PC-9 (cell line): Measurements from ENCODE around the gene ZFP91. TPM values are rescaled to one million over a fixed set of nuclear protein-coding genes. Genes with fewer than 3 reads are reported as not detected.

Experiments
- BruUV-seq: library from RNA; stranded (reverse); fragments of 400-500 nt; replicated peaks from 2 replicates; lab custom pipeline; 2021; lab: Mats Ljungman, UMichigan
- CTCF ChIA-PET: fragments of 300-600 bp; sonication (Branson Sonifier 250); formaldehyde crosslinking; loops from one replicate; lab custom pipeline; 2022; ENCODE audit warnings: antibody characterized with exemption; lab: Charles Lee
- POLR2A ChIA-PET: fragments of 300-600 bp; sonication (Branson Sonifier 250); formaldehyde crosslinking; loops from one replicate; lab custom pipeline; 2022; ENCODE audit warnings: antibody characterized with exemption; ENCODE audit not compliant: unreplicated experiment; lab: Charles Lee
- DNase-seq, 2 experiments: peaks; one replicate each; pipeline versions ENCODE4 v3.0.0 to v3.0.0-alpha.2; 2015 to 2022; ENCODE audit warnings: mixed read lengths in 1 of 2
- H2AFZ ChIP-seq: fragments of 200-600 bp; sonication (generic); 2 replicates; pipeline ENCODE4 v1.8.1; 2017; ENCODE audit warnings: antibody characterized with exemption
- H3F3A ChIP-seq: fragments of 200-600 bp; sonication (generic); 2 replicates; pipeline ENCODE4 v1.8.1; 2017; ENCODE audit warnings: antibody characterized with exemption, mild to moderate bottlenecking, low read depth; ENCODE audit not compliant: insufficient read depth
- H3K27ac ChIP-seq: fragments of 200-600 bp; sonication (generic); 2 replicates; pipeline ENCODE4 v1.6.1; 2016; ENCODE audit warnings: mixed run types
- H3K27me3 ChIP-seq: fragments of 200-600 bp; sonication (generic); 2 replicates; pipeline ENCODE4 v1.6.1; 2016; ENCODE audit warnings: low read depth, mixed run types; ENCODE audit not compliant: insufficient read depth
- H3K36me3 ChIP-seq: fragments of 200-600 bp; sonication (generic); 2 replicates; pipeline ENCODE4 v1.6.1; 2016; ENCODE audit warnings: low read depth, mixed run types
- H3K4me1 ChIP-seq: fragments of 200-600 bp; sonication (generic); replicated peaks from 2 replicates; pipeline ENCODE4 v1.6.1; 2016; ENCODE audit warnings: mixed run types; ENCODE audit not compliant: insufficient read depth
- H3K4me2 ChIP-seq: fragments of 200-600 bp; sonication (generic); 2 replicates; pipeline ENCODE4 v1.6.1; 2017; ENCODE audit warnings: mixed run types
- H3K4me3 ChIP-seq: fragments of 200-600 bp; sonication (generic); 2 replicates; pipeline ENCODE4 v1.6.1; 2016; ENCODE audit warnings: mixed run types
- H3K79me2 ChIP-seq: fragments of 200-600 bp; sonication (generic); 2 replicates; pipeline ENCODE4 v1.6.1; 2017; ENCODE audit warnings: low read depth, mixed run types
- H3K9me2 ChIP-seq: fragments of 200-600 bp; sonication (generic); 2 replicates; pipeline ENCODE4 v1.8.1; 2017; ENCODE audit warnings: mild to moderate bottlenecking; ENCODE audit not compliant: insufficient read depth
- H3K9me3 ChIP-seq: fragments of 200-600 bp; sonication (generic); 2 replicates; pipeline ENCODE4 v1.8.1; 2016; ENCODE audit warnings: low read depth; ENCODE audit not compliant: insufficient read depth
- H4K20me1 ChIP-seq: fragments of 200-600 bp; sonication (generic); 2 replicates; pipeline ENCODE4 v1.8.1; 2017; ENCODE audit not compliant: insufficient read depth
- EZH2 ChIP-seq: fragments of 200-600 bp; sonication (generic); IDR thresholded peaks from 2 replicates; pipeline ENCODE4 v1.8.0; 2017; ENCODE audit warnings: antibody characterized with exemption, low read depth
- intact Hi-C: fragments of 100-400 bp; cut with micrococcal nuclease; formaldehyde crosslinking; loops from one replicate; pipeline ENCODE4 v1.10.0; 2022; ENCODE audit not compliant: unreplicated experiment
- total RNA-seq: library from RNA; stranded (reverse); gene quantifications from 2 replicates; pipeline ENCODE4 v1.2.3, GENCODE V29; 2021
- TF ChIP-seq, protein P1 (sequence below): fragments of 200-600 bp; sonication (generic); conservative IDR thresholded peaks from 2 replicates; pipeline ENCODE4 v1.6.1; 2017; ENCODE audit warnings: mixed run types, antibody characterized with exemption, mild to moderate bottlenecking, moderate library complexity

ZFP91 gene
- total RNA-seq, 1 experiment from 2014 or later, result 67.5 TPM

DNA sequence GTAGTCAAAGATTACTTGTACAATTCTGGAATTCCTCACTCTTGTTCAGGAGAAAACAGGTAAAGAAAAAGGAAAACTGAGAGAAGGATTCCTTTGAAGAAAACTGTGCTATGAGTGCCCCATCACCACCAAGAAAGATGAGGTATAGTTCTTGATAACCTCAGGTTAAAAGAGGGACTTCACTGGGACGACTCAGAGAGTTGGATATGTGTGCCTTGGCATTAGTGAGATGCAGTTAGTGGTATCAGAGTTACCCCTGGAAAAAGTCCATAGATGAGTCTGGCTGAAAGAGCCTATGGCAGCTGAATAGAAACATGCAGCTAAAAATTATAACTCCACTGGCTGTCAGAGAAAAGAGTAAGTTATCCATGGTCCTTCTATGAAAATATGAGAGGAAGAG is 32.0 kb upstream of the ZFP91 start:
- H3K9me2 ChIP-seq, result no peaks in the 10 kb centered on the region; the same call in 1 of the 2 replicates
- ChIA-PET CTCF (no interaction called here), POLR2A (no interaction called here)

DNA sequence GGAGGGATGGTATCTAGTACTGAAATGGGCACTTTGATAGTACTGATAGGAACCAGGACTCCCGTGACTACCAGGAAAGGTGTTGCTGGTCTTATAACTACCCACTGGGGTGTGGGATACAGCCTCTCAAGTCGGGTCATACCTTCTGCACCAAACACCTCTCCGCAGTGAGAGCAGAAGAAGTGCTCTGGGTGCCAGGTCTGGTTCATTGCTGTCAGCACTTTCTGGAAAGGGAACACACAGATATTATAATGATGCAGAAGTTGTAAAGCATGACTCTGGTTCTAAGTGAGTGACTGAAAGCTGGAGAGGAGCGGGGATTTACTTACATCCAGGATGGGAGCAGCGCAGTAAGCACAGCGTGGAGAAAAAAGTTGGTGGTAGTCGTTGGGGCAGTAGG is 29.2 kb upstream of the ZFP91 start:
- Histone ChIP-seq H3K9me2 (no peaks in the 10 kb centered on the region; the same call in 1 of the 2 replicates), H3K27ac (no peak overlapping the region), H3K4me2 (no peak overlapping the region), H3K4me1 (no peaks in the 10 kb centered on the region), H3K79me2 (no peaks in the 10 kb centered on the region), H3K4me3 (no peak overlapping the region), H4K20me1 (no peaks in the 10 kb centered on the region), H3K9me3 (no peaks in the 10 kb centered on the region), H3K36me3 (no peaks in the 10 kb centered on the region; the same call in none of the 2 replicates), H3F3A (no peaks in the 10 kb centered on the region), H3K27me3 (no peaks in the 10 kb centered on the region), H2AFZ (no peak overlapping the region)
- ChIA-PET CTCF (no interaction called here), POLR2A (no interaction called here)
- TF ChIP-seq, protein P1, sequence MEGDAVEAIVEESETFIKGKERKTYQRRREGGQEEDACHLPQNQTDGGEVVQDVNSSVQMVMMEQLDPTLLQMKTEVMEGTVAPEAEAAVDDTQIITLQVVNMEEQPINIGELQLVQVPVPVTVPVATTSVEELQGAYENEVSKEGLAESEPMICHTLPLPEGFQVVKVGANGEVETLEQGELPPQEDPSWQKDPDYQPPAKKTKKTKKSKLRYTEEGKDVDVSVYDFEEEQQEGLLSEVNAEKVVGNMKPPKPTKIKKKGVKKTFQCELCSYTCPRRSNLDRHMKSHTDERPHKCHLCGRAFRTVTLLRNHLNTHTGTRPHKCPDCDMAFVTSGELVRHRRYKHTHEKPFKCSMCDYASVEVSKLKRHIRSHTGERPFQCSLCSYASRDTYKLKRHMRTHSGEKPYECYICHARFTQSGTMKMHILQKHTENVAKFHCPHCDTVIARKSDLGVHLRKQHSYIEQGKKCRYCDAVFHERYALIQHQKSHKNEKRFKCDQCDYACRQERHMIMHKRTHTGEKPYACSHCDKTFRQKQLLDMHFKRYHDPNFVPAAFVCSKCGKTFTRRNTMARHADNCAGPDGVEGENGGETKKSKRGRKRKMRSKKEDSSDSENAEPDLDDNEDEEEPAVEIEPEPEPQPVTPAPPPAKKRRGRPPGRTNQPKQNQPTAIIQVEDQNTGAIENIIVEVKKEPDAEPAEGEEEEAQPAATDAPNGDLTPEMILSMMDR, result no peak
- TF ChIP-seq EZH2, result no peak
- DNase-seq, result no peak
- intact Hi-C loops, result no loop called here
- BruUV-seq, result no TSS peak

More for the DNA sequence above, 32.0 kb upstream of the ZFP91 start:
- DNase-seq, result no peak
- no peak overlapping the region for H3K4me2 ChIP-seq
- H4K20me1 ChIP-seq, result no peaks in the 10 kb centered on the region
- no peak overlapping the region for H2AFZ ChIP-seq
- no peaks in the 10 kb centered on the region for H3K27me3 ChIP-seq
- intact Hi-C loops, result no loop called here
- TF ChIP-seq, protein P1, result no peak
- no peak for TF ChIP-seq EZH2
- no peaks in the 10 kb centered on the region for H3F3A ChIP-seq
- no peaks in the 10 kb centered on the region for H3K79me2 ChIP-seq
- H3K36me3 ChIP-seq, result no peaks in the 10 kb centered on the region; the same call in none of the 2 replicates
- no peaks in the 10 kb centered on the region for H3K9me3 ChIP-seq
- H3K4me1 ChIP-seq, result no peaks in the 10 kb centered on the region
- no TSS peak for BruUV-seq
- no peak overlapping the region for H3K4me3 ChIP-seq
- no peak overlapping the region for H3K27ac ChIP-seq

DNA sequence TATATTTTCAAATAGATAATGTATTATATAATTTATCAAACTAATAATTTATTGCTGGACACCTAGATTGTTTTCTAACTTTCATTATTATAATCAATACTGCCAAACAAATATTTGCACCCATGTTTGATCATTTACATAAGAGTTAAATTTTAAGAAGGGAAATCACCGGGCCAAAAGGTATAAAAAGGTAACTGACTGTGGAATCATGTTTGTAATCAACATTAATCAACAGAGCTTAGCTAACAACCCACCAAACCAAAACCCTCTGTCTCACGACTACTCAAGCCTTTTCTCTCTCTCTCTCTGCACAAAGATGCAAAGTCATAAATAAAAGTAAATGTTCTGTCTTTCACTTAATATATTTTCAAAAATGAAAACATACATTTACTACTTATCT is 18.0 kb upstream of the ZFP91 start:
- Histone ChIP-seq H3K27ac (no peak overlapping the region), H2AFZ (no peak overlapping the region), H3F3A (peaks cover 5% of the 10 kb centered on the region; the same call in 1 of the 2 replicates), H3K4me1 (no peaks in the 10 kb centered on the region), H3K4me2 (no peak overlapping the region), H3K27me3 (no peaks in the 10 kb centered on the region), H3K79me2 (no peaks in the 10 kb centered on the region), H4K20me1 (no peaks in the 10 kb centered on the region), H3K9me3 (no peaks in the 10 kb centered on the region), H3K36me3 (no peaks in the 10 kb centered on the region), H3K9me2 (no peaks in the 10 kb centered on the region), H3K4me3 (no peak overlapping the region)
- DNase-seq, result no peak
- TF ChIP-seq EZH2, result no peak
- TF ChIP-seq, protein P1, result no peak
- POLR2A ChIA-PET, result no interaction called here
- no TSS peak for BruUV-seq
- CTCF ChIA-PET, result no interaction called here
- intact Hi-C loops, result no loop called here
